ENCODE data around the gene ZNF787. TPM values are rescaled to one million over a fixed set of nuclear protein-coding genes. Genes with fewer than 3 reads are reported as not detected.

The ZNF787 gene
- total and polyA plus RNA-seq, 2 donors (not counting 3 experiments of a cell fraction or from before 2014, with no cell fraction given) = 11.6 to 32.7 TPM

DNA sequence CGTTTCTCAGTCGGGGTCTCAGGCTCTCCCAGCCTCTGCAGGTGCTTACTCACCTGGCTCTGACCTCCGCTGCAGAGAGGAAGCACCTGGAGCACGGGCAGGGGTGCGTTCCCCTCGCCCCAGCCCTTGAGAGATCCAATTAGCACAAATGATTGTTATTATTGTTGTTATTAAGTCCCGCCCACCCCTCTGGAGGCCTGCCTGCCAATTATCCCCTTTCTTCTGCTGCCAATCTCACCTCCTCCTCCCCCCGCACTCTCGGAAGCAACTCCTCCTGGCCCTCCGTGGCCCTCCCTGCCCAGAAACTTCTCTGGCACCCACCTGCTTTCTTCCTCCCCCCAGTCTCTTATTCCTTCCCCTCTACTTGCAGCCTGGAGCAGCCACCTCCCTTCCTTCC is 8.8 kb downstream of the ZNF787 start:
- POLR2A ChIA-PET = no interaction called here

DNA sequence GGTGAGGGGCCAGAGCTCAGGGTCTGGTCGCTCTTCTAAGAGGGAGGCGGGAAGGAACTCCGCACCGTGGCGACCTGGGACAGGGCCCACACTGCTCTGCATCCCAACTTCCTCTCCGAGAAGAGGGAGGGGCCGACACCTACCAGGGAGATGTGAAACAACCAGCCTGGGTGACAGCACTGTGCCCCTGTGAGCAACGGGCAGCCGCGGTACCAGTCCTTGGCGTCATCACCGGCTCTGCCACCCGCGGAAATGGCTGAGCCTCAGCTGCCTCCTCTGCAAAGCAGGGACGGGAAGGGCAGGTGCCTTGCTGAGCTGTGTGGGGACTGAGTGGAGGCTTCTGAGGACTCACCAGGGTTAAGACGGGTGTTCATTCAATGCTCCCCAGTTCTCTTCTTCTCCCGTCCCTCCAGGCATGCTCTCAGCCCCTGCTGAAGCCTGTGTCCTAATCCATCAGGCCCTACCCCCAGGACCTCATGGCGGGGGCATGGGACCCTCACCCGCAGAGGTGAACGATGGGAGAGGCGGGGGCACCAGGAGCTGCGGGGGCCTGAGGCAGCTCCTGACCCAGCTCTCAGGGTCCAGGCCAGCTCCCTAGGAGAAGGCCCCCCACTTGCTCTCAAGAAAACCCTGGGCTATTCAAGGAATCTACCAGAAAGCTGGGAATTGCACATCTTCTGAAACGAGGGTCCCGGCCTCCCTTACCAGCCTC is 9.3 kb downstream of the ZNF787 start:
- ChIA-PET CTCF (interaction anchor here (2.5 kb wide), 1 partner anchor 60 kb away, joined by 6 read pairs; no protein-coding TSS in a partner anchor), POLR2A (no interaction called here)
- no peaks in the 10 kb centered on the region for H3K27me3 ChIP-seq (ENCODE audit: control insufficient read depth in 2 of 2, insufficient read depth in 2 of 2, low read length in 2 of 2)
- no peak overlapping the region for H3K4me2 ChIP-seq (ENCODE audit: insufficient read depth, low read length)
- TF ChIP-seq EZH2 (IDR thresholded peaks at IDR 0.05; ENCODE audit: borderline replicate concordance, low read depth, low read length, severe bottlenecking) = no peak
- no peaks in the 10 kb centered on the region for H3K9me3 ChIP-seq (replicated peaks; ENCODE audit: control insufficient read depth, insufficient read depth, low read length)
- no peak overlapping the region for H3K9ac ChIP-seq (replicated peaks; ENCODE audit: extremely low read depth, insufficient read depth, low read length)
- no peak overlapping the region for H3K27ac ChIP-seq (ENCODE audit: insufficient read depth, low read depth, low read length)
- no peaks in the 10 kb centered on the region for H4K20me1 ChIP-seq (replicated peaks; ENCODE audit: control insufficient read depth, extremely low read depth, insufficient read depth, low read length)
- dilution Hi-C loops (cut with MboI; ENCODE audit: extremely low pct_ligation_motif_present, low sequenced_read_pairs) = no loop called here
- BruUV-seq (replicated peaks) = no TSS peak
- no peaks in the 10 kb centered on the region for H3K9me1 ChIP-seq (replicated peaks; ENCODE audit: control insufficient read depth, extremely low read depth, insufficient read depth, low read length)
- intact Hi-C loops (cut with micrococcal nuclease) = loop anchor here (1.0 to 2.0 kb wide), 2 partner anchors 9 to 29 kb away; partner anchors contain the start of gene ZNF444
- DNase-seq (ENCODE audit: low read depth, low spot score) = no peak
- no peaks in the 10 kb centered on the region for H3K36me3 ChIP-seq (ENCODE audit: control insufficient read depth in 2 of 2, extremely low read depth in 1 of 2, insufficient read depth in 2 of 2, low read length in 2 of 2)
- no peak overlapping the region for H2AFZ ChIP-seq (ENCODE audit: low read depth, low read length)
- H3K79me2 ChIP-seq (ENCODE audit: control insufficient read depth, insufficient read depth, low read length) = peaks cover 92% of the 10 kb centered on the region
- H3K4me1 ChIP-seq (ENCODE audit: control insufficient read depth, extremely low read depth, insufficient read depth, low read length) = peaks cover 32% of the 10 kb centered on the region
- H3K4me3 ChIP-seq (replicated peaks in 1 of 3; ENCODE audit: insufficient read depth in 1 of 3, low read depth in 1 of 3, low read length in 3 of 3) = no peak overlapping the region
- no peak for FAIRE-seq

More for the DNA sequence above, 8.8 kb downstream of the ZNF787 start:
- H3K36me3 ChIP-seq (ENCODE audit: control insufficient read depth in 2 of 2, extremely low read depth in 1 of 2, insufficient read depth in 2 of 2, low read length in 2 of 2) = no peaks in the 10 kb centered on the region
- no peak overlapping the region for H3K4me3 ChIP-seq (replicated peaks in 1 of 3; ENCODE audit: insufficient read depth in 1 of 3, low read depth in 1 of 3, low read length in 3 of 3)
- peaks cover 92% of the 10 kb centered on the region for H3K79me2 ChIP-seq (ENCODE audit: control insufficient read depth, insufficient read depth, low read length)
- DNase-seq (ENCODE audit: low read depth, low spot score) = no peak
- no peak overlapping the region for H2AFZ ChIP-seq (ENCODE audit: low read depth, low read length)
- H3K27me3 ChIP-seq (ENCODE audit: control insufficient read depth in 2 of 2, insufficient read depth in 2 of 2, low read length in 2 of 2) = no peaks in the 10 kb centered on the region
- CTCF ChIA-PET = interaction anchor here (2.5 kb wide), 1 partner anchor 60 kb away, joined by 6 read pairs; no protein-coding TSS in a partner anchor
- no peak for FAIRE-seq
- dilution Hi-C loops (cut with MboI; ENCODE audit: extremely low pct_ligation_motif_present, low sequenced_read_pairs) = no loop called here
- TF ChIP-seq JUN (IDR thresholded peaks at IDR 0.05; ENCODE audit: borderline replicate concordance, insufficient read depth, insufficient read length, low read depth) = no peak
- TF ChIP-seq, protein P1, sequence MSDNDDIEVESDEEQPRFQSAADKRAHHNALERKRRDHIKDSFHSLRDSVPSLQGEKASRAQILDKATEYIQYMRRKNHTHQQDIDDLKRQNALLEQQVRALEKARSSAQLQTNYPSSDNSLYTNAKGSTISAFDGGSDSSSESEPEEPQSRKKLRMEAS (IDR thresholded peaks at IDR 0.05; ENCODE audit: insufficient read depth, insufficient read length) = no peak
- no peak for TF ChIP-seq MYC (IDR thresholded peaks at IDR 0.05; ENCODE audit: low read depth, low read length)
- no peak for TF ChIP-seq GATA2 (IDR thresholded peaks at IDR 0.05; ENCODE audit: insufficient read depth, insufficient read length, low read depth, low read length)
- TF ChIP-seq POLR2AphosphoS5 (IDR thresholded peaks at IDR 0.05; ENCODE audit: insufficient read depth, low read depth, low read length) = no peak
- intact Hi-C loops (cut with micrococcal nuclease) = no loop called here
- H3K9ac ChIP-seq (replicated peaks; ENCODE audit: extremely low read depth, insufficient read depth, low read length) = no peak overlapping the region
- H3K9me3 ChIP-seq (replicated peaks; ENCODE audit: control insufficient read depth, insufficient read depth, low read length) = no peaks in the 10 kb centered on the region
- no TSS peak for BruUV-seq (replicated peaks)
- H3K4me1 ChIP-seq (ENCODE audit: control insufficient read depth, extremely low read depth, insufficient read depth, low read length) = peaks cover 32% of the 10 kb centered on the region
- no peak overlapping the region for H3K27ac ChIP-seq (ENCODE audit: insufficient read depth, low read depth, low read length)
- no peaks in the 10 kb centered on the region for H4K20me1 ChIP-seq (replicated peaks; ENCODE audit: control insufficient read depth, extremely low read depth, insufficient read depth, low read length)
- no peak overlapping the region for H3K4me2 ChIP-seq (ENCODE audit: insufficient read depth, low read length)
- no peaks in the 10 kb centered on the region for H3K9me1 ChIP-seq (replicated peaks; ENCODE audit: control insufficient read depth, extremely low read depth, insufficient read depth, low read length)

Data from endothelial cell of umbilical vein (primary cell).